Measurements from ENCODE around the gene PCDH9. TPM values are rescaled to one million over a fixed set of nuclear protein-coding genes. Genes with fewer than 3 reads are reported as not detected.

The PCDH9 gene
- total and polyA plus RNA-seq, 2 experiments from 2014 or later: 0.31 to 0.52 TPM

GRCh38 chr13:66375756-66376155 is 854.4 kb downstream of the PCDH9 start (continued):
- TF ChIP-seq NANOG (IDR thresholded peaks at IDR 0.05; ENCODE audit: borderline replicate concordance) (no peak), REST (IDR thresholded peaks at IDR 0.05; ENCODE audit: unreplicated experiment) (no peak)

- peaks cover 3% of the 10 kb centered on the region; the same call in 1 of the 2 replicates for H3K36me3 ChIP-seq (ENCODE audit: insufficient read depth)
- peaks cover 5% of the 10 kb centered on the region for H3K27me3 Mint-ChIP-seq (ENCODE audit: insufficient read depth, low read depth, poor library complexity)
- no peaks in the 10 kb centered on the region for H4K20me1 ChIP-seq (replicated peaks; ENCODE audit: insufficient read depth)
- H3K27me3 ChIP-seq (ENCODE audit: insufficient read depth): no peaks in the 10 kb centered on the region
- no peak overlapping the region for H3K27ac ChIP-seq (ENCODE audit: low read depth)
- DNase-seq (ENCODE audit: low spot score) (no peak), ATAC-seq (no peak)
- H3F3A ChIP-seq (replicated peaks; ENCODE audit: low read depth): no peaks in the 10 kb centered on the region
- no peak overlapping the region for H3K4me3 ChIP-seq
- H3K4me3 Mint-ChIP-seq: no peak overlapping the region
- H3K27ac Mint-ChIP-seq: no peak overlapping the region
- no peaks in the 10 kb centered on the region for H3K9me2 ChIP-seq (ENCODE audit: insufficient read depth)
- TF ChIP-seq NANOG (IDR thresholded peaks at IDR 0.05; ENCODE audit: borderline replicate concordance) (no peak), ZNF331 (CRISPR knock-in tag; IDR thresholded peaks at IDR 0.05; ENCODE audit: low read depth) (no peak), ZNF462 (CRISPR knock-in tag; IDR thresholded peaks at IDR 0.05) (no peak)
- H3K4me1 Mint-ChIP-seq: peaks cover 25% of the 10 kb centered on the region
- no peak overlapping the region for H2AFZ ChIP-seq
- peaks cover 8% of the 10 kb centered on the region; the same call in 2 of the 3 replicates for H3K9me3 Mint-ChIP-seq
- no peak overlapping the region for H3K4me2 ChIP-seq
- no peaks in the 10 kb centered on the region for H3K79me2 ChIP-seq (replicated peaks; ENCODE audit: insufficient read depth)
- peaks cover 12% of the 10 kb centered on the region; the same call in 2 of the 3 replicates for H3K36me3 Mint-ChIP-seq (ENCODE audit: low read depth)
- H3K4me1 ChIP-seq (ENCODE audit: insufficient read depth): peaks cover 10% of the 10 kb centered on the region; the same call in 1 of the 2 replicates
These were observed 860.5 kb downstream of the PCDH9 start for GRCh38 chr13:66369666-66370065.

All from GM23338 (cell line).